ENCODE data around the gene SUSD3. TPM values are rescaled to one million over a fixed set of nuclear protein-coding genes. Genes with fewer than 3 reads are reported as not detected.
"Not testable (repeated sequence)": the region's sequence is repeated elsewhere in the genome, so short reads cannot be mapped to it uniquely, and the experiment has no call there.

SUSD3 gene
- total RNA-seq, 1 donor from 2014 or later, result 0.26 TPM

GRCh38 chr9:93116072-93116961 lies 57.8 kb downstream of the SUSD3 start:
- no peak overlapping the region for H3K4me3 ChIP-seq (ENCODE audit: low read depth, low read length)
- TF ChIP-seq, protein P1, sequence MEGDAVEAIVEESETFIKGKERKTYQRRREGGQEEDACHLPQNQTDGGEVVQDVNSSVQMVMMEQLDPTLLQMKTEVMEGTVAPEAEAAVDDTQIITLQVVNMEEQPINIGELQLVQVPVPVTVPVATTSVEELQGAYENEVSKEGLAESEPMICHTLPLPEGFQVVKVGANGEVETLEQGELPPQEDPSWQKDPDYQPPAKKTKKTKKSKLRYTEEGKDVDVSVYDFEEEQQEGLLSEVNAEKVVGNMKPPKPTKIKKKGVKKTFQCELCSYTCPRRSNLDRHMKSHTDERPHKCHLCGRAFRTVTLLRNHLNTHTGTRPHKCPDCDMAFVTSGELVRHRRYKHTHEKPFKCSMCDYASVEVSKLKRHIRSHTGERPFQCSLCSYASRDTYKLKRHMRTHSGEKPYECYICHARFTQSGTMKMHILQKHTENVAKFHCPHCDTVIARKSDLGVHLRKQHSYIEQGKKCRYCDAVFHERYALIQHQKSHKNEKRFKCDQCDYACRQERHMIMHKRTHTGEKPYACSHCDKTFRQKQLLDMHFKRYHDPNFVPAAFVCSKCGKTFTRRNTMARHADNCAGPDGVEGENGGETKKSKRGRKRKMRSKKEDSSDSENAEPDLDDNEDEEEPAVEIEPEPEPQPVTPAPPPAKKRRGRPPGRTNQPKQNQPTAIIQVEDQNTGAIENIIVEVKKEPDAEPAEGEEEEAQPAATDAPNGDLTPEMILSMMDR (IDR thresholded peaks at IDR 0.05; ENCODE audit: insufficient read depth, low read length, severe bottlenecking), result no peak
- H3K27me3 ChIP-seq (ENCODE audit: control insufficient read depth, insufficient read depth, low read length), result no peaks in the 10 kb centered on the region
- FAIRE-seq, result peak; percentile 81
- peak; percentile 47 for DNase-seq (ENCODE audit: low read depth)
- peaks cover 4% of the 10 kb centered on the region for H3K36me3 ChIP-seq (ENCODE audit: control insufficient read depth, insufficient read depth, low read length)

DNA sequence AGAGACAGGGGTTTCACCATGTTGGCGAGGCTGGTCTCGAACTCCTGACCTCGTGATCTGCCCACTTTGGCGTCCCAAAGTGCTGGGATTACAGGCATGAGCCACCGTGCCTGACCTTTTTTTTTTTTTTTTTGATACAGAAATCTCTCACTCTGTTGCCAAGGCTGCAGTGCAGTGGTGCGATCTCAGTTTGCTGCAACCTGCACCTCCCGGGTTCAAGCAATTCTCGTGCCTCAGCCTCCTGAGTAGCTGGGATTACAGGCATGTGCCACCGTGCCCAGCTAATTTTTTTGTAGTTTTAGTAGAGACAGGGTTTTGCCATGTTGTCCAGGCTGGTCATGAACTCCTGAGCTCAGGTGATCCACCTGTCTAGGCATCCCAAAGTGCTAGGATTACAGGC lies 59.0 kb downstream of the SUSD3 start:
- FAIRE-seq; H3K27me3 ChIP-seq (ENCODE audit: control insufficient read depth, insufficient read depth, low read length); DNase-seq (ENCODE audit: low read depth); H3K36me3 ChIP-seq (ENCODE audit: control insufficient read depth, insufficient read depth, low read length); H3K4me3 ChIP-seq (ENCODE audit: low read depth, low read length): not testable (repeated sequence)

DNA sequence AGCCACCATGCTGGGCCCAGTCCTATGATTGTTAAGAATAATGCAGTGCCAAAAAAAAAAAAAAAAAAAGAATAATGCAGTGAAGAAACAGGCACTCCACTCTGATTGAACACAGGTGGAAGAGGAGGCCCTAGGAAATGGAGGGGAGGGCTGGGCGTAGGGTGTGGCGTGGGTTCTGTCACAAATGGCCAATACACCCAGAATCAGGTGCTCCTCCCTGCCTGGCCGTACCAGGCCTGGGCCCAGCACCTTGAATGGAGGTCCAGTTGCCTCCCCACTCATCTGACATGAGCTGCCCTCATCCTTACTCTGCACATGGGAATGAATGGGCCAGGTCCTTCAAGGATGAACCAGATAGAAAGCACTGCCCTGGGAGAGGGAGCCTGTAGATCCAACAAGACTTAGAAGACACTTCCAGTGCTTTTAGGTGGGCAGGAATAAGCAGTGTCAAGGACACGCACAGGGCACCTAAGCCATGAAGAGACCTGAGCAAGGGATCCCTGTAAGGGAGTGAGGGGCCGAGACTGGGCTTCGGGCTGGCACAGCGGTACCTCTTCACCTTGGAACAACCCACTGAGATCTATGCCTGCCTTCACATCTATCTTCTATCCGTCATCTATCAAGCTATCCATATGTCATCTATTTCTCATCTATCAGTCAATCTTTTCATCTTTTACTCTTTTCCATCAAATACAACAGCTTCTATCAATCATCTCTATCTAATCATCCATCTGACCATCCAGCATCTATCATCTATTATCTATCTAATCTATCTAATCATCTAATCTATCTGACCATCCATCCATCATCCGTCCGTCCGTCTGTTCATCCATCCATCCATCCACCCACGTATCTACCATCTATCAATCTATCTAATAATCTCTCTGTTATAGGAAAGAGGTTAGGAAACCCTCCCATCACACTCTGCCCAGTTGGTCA lies 59.7 kb downstream of the SUSD3 start:
- DNase-seq (ENCODE audit: low read depth), result no peak
- no peak for FAIRE-seq
- Histone ChIP-seq H3K36me3 (ENCODE audit: control insufficient read depth, insufficient read depth, low read length) (peaks cover 6% of the 10 kb centered on the region), H3K4me3 (ENCODE audit: low read depth, low read length) (no peak overlapping the region), H3K27me3 (ENCODE audit: control insufficient read depth, insufficient read depth, low read length) (no peaks in the 10 kb centered on the region)
- TF ChIP-seq, protein P1 (IDR thresholded peaks at IDR 0.05; ENCODE audit: insufficient read depth, low read length, severe bottlenecking), result no peak

- DNase-seq (ENCODE audit: low read depth) (no peak), FAIRE-seq (no peak)
- H3K36me3 ChIP-seq (ENCODE audit: control insufficient read depth, insufficient read depth, low read length), result peaks cover 6% of the 10 kb centered on the region
- H3K27me3 ChIP-seq (ENCODE audit: control insufficient read depth, insufficient read depth, low read length), result no peaks in the 10 kb centered on the region
- TF ChIP-seq, protein P1 (IDR thresholded peaks at IDR 0.05; ENCODE audit: insufficient read depth, low read length, severe bottlenecking), result no peak
- H3K4me3 ChIP-seq (ENCODE audit: low read depth, low read length), result no peak overlapping the region
Observed at GRCh38 chr9:93118863-93119702, 60.6 kb downstream of the SUSD3 start.

GRCh38 chr9:93119703-93119952 lies 61.1 kb downstream of the SUSD3 start:
- no peak overlapping the region for H3K4me3 ChIP-seq (ENCODE audit: low read depth, low read length)
- TF ChIP-seq, protein P1 (IDR thresholded peaks at IDR 0.05; ENCODE audit: insufficient read depth, low read length, severe bottlenecking), result no peak
- H3K27me3 ChIP-seq (ENCODE audit: control insufficient read depth, insufficient read depth, low read length), result no peaks in the 10 kb centered on the region
- no peak for FAIRE-seq
- H3K36me3 ChIP-seq (ENCODE audit: control insufficient read depth, insufficient read depth, low read length), result peaks cover 5% of the 10 kb centered on the region
- DNase-seq (ENCODE audit: low read depth), result no peak
